ENCODE measurements around the gene CCDC150. TPM values are rescaled to one million over a fixed set of nuclear protein-coding genes. Genes with fewer than 3 reads are reported as not detected.
A peak's percentile ranks its signal among the peaks of the same experiment; 100 is the strongest.

CCDC150 gene
- total RNA-seq, 1 experiment from 2014 or later: 13.1 TPM

DNA sequence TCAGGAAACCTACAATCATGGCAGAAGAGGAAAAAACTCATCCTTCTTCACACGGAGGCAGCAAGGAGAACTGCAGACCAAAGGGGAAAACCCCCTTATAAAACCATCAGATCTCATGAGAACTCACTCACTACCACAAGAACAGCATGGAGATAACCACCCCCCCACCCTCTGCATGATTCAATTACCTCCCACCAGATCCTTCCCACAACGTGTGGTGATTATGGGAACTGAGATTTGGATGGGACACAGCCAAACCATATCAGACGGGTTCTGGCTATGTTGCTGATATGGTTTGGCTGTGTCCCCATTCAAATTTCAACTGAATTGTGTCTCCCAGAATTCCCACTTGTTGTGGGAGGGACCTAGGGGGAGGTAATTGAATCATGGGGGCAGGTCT is 28.7 kb upstream of the CCDC150 start:
- Histone ChIP-seq H3K4me2 (ENCODE audit: low read length) (no peak overlapping the region), H3K36me3 (ENCODE audit: low read depth, low read length) (no peaks in the 10 kb centered on the region), H4K20me1 (ENCODE audit: low read length) (no peaks in the 10 kb centered on the region), H3F3A (ENCODE audit: low read length, unreplicated experiment) (no peaks in the 10 kb centered on the region), H3K9me3 (ENCODE audit: low read length) (no peaks in the 10 kb centered on the region), H3K4me3 (ENCODE audit: low read length) (no peak overlapping the region), H3K27me3 (ENCODE audit: low read length) (no peaks in the 10 kb centered on the region), H3K27ac (ENCODE audit: low read length) (no peak overlapping the region), H2AFZ (ENCODE audit: low read length) (no peak overlapping the region), H3K9ac (ENCODE audit: low read length) (no peak overlapping the region), H3K79me2 (ENCODE audit: low read length) (no peaks in the 10 kb centered on the region), H3K4me1 (ENCODE audit: insufficient read depth, low read length) (peaks cover 8% of the 10 kb centered on the region; the same call in 1 of the 2 replicates), H3K9me2 (replicated peaks; ENCODE audit: low read length) (no peaks in the 10 kb centered on the region)
- ATAC-seq (no peak), DNase-seq (no peak)
- no TSS peak for BruUV-seq (replicated peaks)
- no peak for TF ChIP-seq EZH2phosphoT487 (IDR thresholded peaks at IDR 0.05; ENCODE audit: borderline replicate concordance, low read length)
- TF ChIP-seq EZH2 (IDR thresholded peaks at IDR 0.05; ENCODE audit: low read length, unreplicated experiment): no peak
- TF ChIP-seq, protein P1, sequence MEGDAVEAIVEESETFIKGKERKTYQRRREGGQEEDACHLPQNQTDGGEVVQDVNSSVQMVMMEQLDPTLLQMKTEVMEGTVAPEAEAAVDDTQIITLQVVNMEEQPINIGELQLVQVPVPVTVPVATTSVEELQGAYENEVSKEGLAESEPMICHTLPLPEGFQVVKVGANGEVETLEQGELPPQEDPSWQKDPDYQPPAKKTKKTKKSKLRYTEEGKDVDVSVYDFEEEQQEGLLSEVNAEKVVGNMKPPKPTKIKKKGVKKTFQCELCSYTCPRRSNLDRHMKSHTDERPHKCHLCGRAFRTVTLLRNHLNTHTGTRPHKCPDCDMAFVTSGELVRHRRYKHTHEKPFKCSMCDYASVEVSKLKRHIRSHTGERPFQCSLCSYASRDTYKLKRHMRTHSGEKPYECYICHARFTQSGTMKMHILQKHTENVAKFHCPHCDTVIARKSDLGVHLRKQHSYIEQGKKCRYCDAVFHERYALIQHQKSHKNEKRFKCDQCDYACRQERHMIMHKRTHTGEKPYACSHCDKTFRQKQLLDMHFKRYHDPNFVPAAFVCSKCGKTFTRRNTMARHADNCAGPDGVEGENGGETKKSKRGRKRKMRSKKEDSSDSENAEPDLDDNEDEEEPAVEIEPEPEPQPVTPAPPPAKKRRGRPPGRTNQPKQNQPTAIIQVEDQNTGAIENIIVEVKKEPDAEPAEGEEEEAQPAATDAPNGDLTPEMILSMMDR (conservative IDR thresholded peaks at IDR 0.05; ENCODE audit: low read depth, low read length): no peak
- POLR2A ChIA-PET (ENCODE audit: unreplicated experiment): no interaction called here
- intact Hi-C loops (cut with micrococcal nuclease): no loop called here
- CTCF ChIA-PET: no interaction called here

DNA sequence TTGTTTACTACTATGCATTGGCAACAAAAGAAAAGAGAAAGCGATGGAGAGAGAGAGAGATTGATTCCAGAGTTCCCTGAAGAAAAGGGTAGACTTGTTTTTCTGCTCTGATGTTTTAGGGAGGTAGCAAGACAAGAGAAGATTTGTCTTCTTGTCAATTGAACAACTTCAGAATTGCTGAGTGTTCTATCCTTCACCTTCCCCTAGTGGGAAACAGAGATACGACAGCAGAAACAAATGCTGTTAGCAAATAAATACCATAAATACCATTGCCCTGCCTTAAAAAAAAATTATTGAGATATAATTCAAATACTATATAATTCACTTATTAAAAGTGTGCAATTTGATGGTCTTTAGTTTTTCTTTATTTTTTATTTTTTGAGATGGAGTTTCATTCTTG is 26.2 kb upstream of the CCDC150 start:
- no TSS peak for BruUV-seq (replicated peaks)
- Histone ChIP-seq H3K4me1 (ENCODE audit: insufficient read depth, low read length) (no peaks in the 10 kb centered on the region), H2AFZ (ENCODE audit: low read length) (no peak overlapping the region), H3F3A (ENCODE audit: low read length, unreplicated experiment) (no peaks in the 10 kb centered on the region), H4K20me1 (ENCODE audit: low read length) (no peaks in the 10 kb centered on the region), H3K9ac (ENCODE audit: low read length) (no peak overlapping the region), H3K27ac (ENCODE audit: low read length) (no peak overlapping the region), H3K27me3 (ENCODE audit: low read length) (no peaks in the 10 kb centered on the region), H3K4me2 (ENCODE audit: low read length) (no peak overlapping the region), H3K4me3 (ENCODE audit: low read length) (no peak overlapping the region), H3K36me3 (ENCODE audit: low read depth, low read length) (no peaks in the 10 kb centered on the region), H3K79me2 (ENCODE audit: low read length) (no peaks in the 10 kb centered on the region), H3K9me2 (replicated peaks; ENCODE audit: low read length) (no peaks in the 10 kb centered on the region), H3K9me3 (ENCODE audit: low read length) (no peaks in the 10 kb centered on the region)
- TF ChIP-seq, protein P1 (conservative IDR thresholded peaks at IDR 0.05; ENCODE audit: low read depth, low read length): no peak; the same call in 1 of the 2 replicates
- no peak for TF ChIP-seq EZH2 (IDR thresholded peaks at IDR 0.05; ENCODE audit: low read length, unreplicated experiment)
- TF ChIP-seq EZH2phosphoT487 (IDR thresholded peaks at IDR 0.05; ENCODE audit: borderline replicate concordance, low read length): no peak
- intact Hi-C loops (cut with micrococcal nuclease): no loop called here
- DNase-seq: peak; percentile 9
- CTCF ChIA-PET: no interaction called here
- ATAC-seq: no peak
- POLR2A ChIA-PET (ENCODE audit: unreplicated experiment): no interaction called here

DNA sequence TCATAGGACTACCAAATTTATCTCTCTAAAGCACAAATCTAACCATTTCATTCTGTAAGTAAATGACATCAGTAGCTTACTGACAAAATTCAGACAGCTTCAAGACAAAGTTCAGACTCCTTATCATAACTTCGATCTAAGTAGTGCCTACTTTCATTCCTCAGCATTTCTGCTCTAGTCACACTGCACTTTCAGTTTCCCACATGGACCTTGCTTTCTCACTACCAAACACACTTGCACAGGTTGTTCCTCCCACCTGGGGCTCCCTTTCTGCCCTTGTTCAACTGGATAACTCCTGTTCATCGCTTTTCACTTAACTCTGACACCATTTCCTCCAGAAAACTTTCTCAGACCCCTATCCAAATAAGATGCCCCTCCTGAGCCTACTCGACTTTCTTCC is 22.1 kb upstream of the CCDC150 start:
- Histone ChIP-seq H3K27me3 (ENCODE audit: low read length) (no peaks in the 10 kb centered on the region), H3F3A (ENCODE audit: low read length, unreplicated experiment) (no peaks in the 10 kb centered on the region), H3K4me3 (ENCODE audit: low read length) (no peak overlapping the region), H3K79me2 (ENCODE audit: low read length) (no peaks in the 10 kb centered on the region), H3K4me1 (ENCODE audit: insufficient read depth, low read length) (no peaks in the 10 kb centered on the region), H3K9ac (ENCODE audit: low read length) (no peak overlapping the region), H4K20me1 (ENCODE audit: low read length) (no peaks in the 10 kb centered on the region), H3K36me3 (ENCODE audit: low read depth, low read length) (no peaks in the 10 kb centered on the region), H3K9me3 (ENCODE audit: low read length) (no peaks in the 10 kb centered on the region), H3K9me2 (replicated peaks; ENCODE audit: low read length) (no peaks in the 10 kb centered on the region), H3K4me2 (ENCODE audit: low read length) (no peak overlapping the region), H2AFZ (ENCODE audit: low read length) (no peak overlapping the region), H3K27ac (ENCODE audit: low read length) (no peak overlapping the region)
- ChIA-PET CTCF (no interaction called here), POLR2A (ENCODE audit: unreplicated experiment) (no interaction called here)
- TF ChIP-seq, protein P1 (conservative IDR thresholded peaks at IDR 0.05; ENCODE audit: low read depth, low read length): no peak
- TF ChIP-seq EZH2phosphoT487 (IDR thresholded peaks at IDR 0.05; ENCODE audit: borderline replicate concordance, low read length): no peak
- no peak for TF ChIP-seq EZH2 (IDR thresholded peaks at IDR 0.05; ENCODE audit: low read length, unreplicated experiment)
- BruUV-seq (replicated peaks): no TSS peak
- no peak for ATAC-seq
- intact Hi-C loops (cut with micrococcal nuclease): no loop called here
- no peak for DNase-seq
